Measurements from ENCODE around the gene TRAF3IP1.
"Not testable (repeated sequence)": the region's sequence is repeated elsewhere in the genome, so short reads cannot be mapped to it uniquely, and the experiment has no call there.

TRAF3IP1 gene

DNA sequence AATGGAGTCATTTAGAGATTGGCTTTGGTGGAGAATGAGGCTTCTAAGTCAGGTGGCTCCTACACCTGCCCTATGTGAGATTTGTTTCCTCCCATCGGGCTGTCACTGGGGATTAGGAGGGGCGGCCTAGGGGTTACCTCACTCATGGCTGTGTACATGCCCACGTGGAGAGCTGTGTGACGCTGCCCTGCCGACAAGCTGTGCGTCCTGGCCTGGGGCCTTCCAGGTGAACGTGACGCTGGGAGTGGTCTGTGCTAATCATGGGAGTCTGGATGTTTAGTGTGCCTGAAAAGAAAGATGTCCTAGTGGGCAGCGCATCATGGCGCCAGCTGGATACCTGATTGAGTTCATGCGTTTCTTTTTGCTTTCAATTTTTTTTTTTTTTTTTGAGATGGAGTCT is 120.4 kb downstream of the TRAF3IP1 start:
- ATAC-seq: no peak
- TF ChIP-seq, protein P1, sequence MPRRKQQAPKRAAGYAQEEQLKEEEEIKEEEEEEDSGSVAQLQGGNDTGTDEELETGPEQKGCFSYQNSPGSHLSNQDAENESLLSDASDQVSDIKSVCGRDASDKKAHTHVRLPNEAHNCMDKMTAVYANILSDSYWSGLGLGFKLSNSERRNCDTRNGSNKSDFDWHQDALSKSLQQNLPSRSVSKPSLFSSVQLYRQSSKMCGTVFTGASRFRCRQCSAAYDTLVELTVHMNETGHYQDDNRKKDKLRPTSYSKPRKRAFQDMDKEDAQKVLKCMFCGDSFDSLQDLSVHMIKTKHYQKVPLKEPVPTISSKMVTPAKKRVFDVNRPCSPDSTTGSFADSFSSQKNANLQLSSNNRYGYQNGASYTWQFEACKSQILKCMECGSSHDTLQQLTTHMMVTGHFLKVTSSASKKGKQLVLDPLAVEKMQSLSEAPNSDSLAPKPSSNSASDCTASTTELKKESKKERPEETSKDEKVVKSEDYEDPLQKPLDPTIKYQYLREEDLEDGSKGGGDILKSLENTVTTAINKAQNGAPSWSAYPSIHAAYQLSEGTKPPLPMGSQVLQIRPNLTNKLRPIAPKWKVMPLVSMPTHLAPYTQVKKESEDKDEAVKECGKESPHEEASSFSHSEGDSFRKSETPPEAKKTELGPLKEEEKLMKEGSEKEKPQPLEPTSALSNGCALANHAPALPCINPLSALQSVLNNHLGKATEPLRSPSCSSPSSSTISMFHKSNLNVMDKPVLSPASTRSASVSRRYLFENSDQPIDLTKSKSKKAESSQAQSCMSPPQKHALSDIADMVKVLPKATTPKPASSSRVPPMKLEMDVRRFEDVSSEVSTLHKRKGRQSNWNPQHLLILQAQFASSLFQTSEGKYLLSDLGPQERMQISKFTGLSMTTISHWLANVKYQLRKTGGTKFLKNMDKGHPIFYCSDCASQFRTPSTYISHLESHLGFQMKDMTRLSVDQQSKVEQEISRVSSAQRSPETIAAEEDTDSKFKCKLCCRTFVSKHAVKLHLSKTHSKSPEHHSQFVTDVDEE (CRISPR knock-in tag; IDR thresholded peaks at IDR 0.05): no peak
- TF ChIP-seq, protein P2, sequence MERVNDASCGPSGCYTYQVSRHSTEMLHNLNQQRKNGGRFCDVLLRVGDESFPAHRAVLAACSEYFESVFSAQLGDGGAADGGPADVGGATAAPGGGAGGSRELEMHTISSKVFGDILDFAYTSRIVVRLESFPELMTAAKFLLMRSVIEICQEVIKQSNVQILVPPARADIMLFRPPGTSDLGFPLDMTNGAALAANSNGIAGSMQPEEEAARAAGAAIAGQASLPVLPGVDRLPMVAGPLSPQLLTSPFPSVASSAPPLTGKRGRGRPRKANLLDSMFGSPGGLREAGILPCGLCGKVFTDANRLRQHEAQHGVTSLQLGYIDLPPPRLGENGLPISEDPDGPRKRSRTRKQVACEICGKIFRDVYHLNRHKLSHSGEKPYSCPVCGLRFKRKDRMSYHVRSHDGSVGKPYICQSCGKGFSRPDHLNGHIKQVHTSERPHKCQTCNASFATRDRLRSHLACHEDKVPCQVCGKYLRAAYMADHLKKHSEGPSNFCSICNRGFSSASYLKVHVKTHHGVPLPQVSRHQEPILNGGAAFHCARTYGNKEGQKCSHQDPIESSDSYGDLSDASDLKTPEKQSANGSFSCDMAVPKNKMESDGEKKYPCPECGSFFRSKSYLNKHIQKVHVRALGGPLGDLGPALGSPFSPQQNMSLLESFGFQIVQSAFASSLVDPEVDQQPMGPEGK (CRISPR knock-in tag; IDR thresholded peaks at IDR 0.05; ENCODE audit: borderline replicate concordance): no peak
- TF ChIP-seq OSR1 (CRISPR knock-in tag; IDR thresholded peaks at IDR 0.05): no peak

DNA sequence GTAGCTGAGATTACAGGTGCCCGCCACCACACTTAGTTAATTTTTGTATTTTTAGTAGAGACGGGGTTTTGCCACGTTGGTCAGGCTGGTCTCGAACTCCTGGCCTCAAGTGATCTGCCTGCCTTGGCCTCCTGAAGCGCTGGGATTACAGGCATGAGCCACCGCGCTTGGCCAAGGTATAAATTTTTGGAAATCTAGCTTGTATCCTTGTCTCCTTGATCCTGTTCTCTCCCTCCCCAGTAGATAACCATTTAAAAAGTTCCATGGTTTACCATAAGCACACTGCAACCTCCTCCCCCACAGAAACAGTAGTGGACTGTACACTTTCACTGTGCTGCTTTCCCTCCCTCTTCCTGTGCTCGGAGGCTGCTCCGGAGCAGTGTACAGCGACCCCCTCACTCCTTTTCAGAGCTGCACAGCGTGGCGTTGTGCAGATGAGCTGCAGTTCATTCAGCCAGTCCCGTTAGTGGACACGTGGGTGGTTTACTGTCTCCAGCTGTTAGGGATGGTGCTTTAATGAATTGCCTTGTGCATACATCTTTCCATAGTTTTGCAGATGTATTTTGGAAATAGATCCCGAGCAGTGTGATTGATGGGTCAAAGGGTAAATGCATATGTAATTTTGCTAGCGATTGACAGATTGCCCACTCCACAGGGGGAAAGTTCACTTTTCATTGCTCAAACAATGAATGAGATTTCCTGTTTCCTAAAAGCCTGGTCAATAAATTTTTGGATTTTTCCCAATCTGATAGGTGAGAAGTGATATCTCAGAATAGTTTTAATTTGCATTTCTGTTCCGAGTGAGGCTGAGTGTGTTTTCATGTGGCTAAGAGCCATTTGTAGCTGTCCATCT is 121.2 kb downstream of the TRAF3IP1 start:
- no peak; the same call in 2 of the 3 replicates for ATAC-seq
- no peak for TF ChIP-seq CSDC2 (CRISPR knock-in tag; IDR thresholded peaks at IDR 0.05)
- TF ChIP-seq, protein P3, sequence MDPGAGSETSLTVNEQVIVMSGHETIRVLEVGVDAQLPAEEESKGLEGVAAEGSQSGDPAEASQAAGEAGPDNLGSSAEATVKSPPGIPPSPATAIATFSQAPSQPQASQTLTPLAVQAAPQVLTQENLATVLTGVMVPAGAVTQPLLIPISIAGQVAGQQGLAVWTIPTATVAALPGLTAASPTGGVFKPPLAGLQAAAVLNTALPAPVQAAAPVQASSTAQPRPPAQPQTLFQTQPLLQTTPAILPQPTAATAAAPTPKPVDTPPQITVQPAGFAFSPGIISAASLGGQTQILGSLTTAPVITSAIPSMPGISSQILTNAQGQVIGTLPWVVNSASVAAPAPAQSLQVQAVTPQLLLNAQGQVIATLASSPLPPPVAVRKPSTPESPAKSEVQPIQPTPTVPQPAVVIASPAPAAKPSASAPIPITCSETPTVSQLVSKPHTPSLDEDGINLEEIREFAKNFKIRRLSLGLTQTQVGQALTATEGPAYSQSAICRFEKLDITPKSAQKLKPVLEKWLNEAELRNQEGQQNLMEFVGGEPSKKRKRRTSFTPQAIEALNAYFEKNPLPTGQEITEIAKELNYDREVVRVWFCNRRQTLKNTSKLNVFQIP (CRISPR knock-in tag; IDR thresholded peaks at IDR 0.05; ENCODE audit: borderline replicate concordance, low read depth): no peak
- no peak for TF ChIP-seq ARNTL (CRISPR knock-in tag; IDR thresholded peaks at IDR 0.05; ENCODE audit: borderline replicate concordance, low read depth)
- TF ChIP-seq ZNF565 (CRISPR knock-in tag; conservative IDR thresholded peaks at IDR 0.05; ENCODE audit: low read depth): no peak
- no peak for TF ChIP-seq ZFP30 (CRISPR knock-in tag; IDR thresholded peaks at IDR 0.05)
- TF ChIP-seq TOX (CRISPR knock-in tag; IDR thresholded peaks at IDR 0.05; ENCODE audit: borderline replicate concordance): no peak
- TF ChIP-seq PPARA (CRISPR knock-in tag; IDR thresholded peaks at IDR 0.05; ENCODE audit: borderline replicate concordance): no peak
- TF ChIP-seq OSR1 (CRISPR knock-in tag; IDR thresholded peaks at IDR 0.05): no peak
- no peak for TF ChIP-seq ZNF8 (CRISPR knock-in tag; IDR thresholded peaks at IDR 0.05)

DNA sequence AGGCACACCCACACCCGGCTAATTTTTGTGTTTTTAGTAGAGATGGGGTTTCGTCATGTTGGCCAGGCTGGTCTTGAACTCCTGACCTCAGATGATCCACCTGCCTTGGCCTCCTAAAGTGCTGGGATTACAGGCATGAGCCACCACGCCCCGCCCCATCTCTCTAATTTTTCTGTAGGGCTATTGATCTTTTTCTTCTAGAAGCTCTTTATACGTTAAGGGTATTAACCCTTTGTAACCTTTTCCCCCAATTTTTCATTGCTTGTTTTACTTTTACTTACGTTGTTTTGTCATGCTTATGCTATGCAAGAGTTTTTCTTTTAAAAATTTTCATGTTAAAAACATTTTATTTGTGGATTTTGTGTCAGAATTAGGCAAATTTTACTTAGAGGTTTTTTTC is 121.9 kb downstream of the TRAF3IP1 start:
- ATAC-seq: not testable (repeated sequence)

DNA sequence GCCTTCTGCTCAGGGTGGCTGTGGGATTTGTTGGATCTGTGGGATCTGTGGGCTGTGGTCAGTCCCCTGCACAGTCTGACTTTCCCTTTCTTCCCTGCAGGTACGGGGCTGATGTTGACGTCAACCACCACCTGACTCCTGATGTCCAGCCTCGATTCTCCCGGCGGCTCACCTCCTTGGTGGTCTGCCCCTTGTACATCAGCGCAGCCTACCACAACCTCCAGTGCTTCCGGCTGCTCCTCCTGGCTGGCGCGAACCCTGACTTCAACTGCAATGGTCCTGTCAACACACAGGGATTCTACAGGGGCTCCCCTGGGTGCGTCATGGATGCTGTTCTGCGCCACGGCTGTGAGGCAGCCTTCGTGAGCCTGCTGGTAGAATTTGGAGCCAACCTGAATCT is 123.9 kb downstream of the TRAF3IP1 start:
- no peak for TF ChIP-seq ARNTL (CRISPR knock-in tag; IDR thresholded peaks at IDR 0.05; ENCODE audit: borderline replicate concordance, low read depth)
- TF ChIP-seq ZC3H10 (CRISPR knock-in tag; IDR thresholded peaks at IDR 0.05): no peak
- no peak for TF ChIP-seq ZNF565 (CRISPR knock-in tag; conservative IDR thresholded peaks at IDR 0.05; ENCODE audit: low read depth)
- no peak for TF ChIP-seq OSR1 (CRISPR knock-in tag; IDR thresholded peaks at IDR 0.05)
- no peak for TF ChIP-seq GLIS3 (CRISPR knock-in tag; IDR thresholded peaks at IDR 0.05)
- TF ChIP-seq PPARA (CRISPR knock-in tag; IDR thresholded peaks at IDR 0.05; ENCODE audit: borderline replicate concordance): no peak
- TF ChIP-seq CSDC2 (CRISPR knock-in tag; IDR thresholded peaks at IDR 0.05): no peak
- no peak for TF ChIP-seq SNAI2 (CRISPR knock-in tag; IDR thresholded peaks at IDR 0.05)
- no peak for ATAC-seq

DNA sequence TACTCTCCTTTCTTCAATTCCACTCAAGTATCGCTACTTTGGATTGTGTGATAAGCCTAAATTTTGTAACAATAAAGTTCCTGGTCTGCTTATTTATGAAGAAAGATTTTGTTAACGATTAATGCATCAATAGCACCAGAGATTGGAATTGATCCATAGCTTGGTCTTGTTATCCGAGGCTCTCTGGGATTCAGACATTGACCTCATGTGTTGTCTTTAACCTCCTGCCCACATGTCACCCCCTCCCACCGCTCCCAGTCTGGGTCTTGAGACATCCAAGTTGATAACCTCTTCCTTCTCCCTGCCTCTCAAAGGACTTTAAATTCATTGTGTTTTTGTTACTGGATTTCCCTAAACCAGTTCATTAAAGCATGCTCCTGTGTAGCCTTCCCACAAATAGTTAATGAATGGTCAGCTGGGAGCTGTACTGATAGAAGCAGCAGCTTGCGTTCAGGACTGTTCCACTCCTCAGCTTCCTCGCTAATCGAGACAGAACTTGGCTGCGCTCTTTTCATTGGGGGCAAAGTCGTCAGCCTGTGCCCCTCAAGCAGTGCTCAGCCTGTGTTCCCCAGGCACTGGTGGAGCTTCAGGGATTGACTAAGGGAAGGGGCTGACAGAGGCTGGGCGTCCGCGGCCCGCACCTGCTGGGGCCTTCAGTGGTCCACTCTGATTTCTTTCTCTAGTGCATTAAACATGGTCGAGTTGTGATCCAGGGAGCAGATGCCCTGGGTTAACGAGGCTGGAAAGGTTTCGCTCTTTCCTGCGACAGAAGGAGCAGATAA is 125.3 kb downstream of the TRAF3IP1 start:
- no peak for ATAC-seq
- no peak for TF ChIP-seq ZNF565 (CRISPR knock-in tag; conservative IDR thresholded peaks at IDR 0.05; ENCODE audit: low read depth)
- no peak for TF ChIP-seq TOX (CRISPR knock-in tag; IDR thresholded peaks at IDR 0.05; ENCODE audit: borderline replicate concordance)
- TF ChIP-seq, protein P3 (CRISPR knock-in tag; IDR thresholded peaks at IDR 0.05; ENCODE audit: borderline replicate concordance, low read depth): no peak
- TF ChIP-seq, protein P4, sequence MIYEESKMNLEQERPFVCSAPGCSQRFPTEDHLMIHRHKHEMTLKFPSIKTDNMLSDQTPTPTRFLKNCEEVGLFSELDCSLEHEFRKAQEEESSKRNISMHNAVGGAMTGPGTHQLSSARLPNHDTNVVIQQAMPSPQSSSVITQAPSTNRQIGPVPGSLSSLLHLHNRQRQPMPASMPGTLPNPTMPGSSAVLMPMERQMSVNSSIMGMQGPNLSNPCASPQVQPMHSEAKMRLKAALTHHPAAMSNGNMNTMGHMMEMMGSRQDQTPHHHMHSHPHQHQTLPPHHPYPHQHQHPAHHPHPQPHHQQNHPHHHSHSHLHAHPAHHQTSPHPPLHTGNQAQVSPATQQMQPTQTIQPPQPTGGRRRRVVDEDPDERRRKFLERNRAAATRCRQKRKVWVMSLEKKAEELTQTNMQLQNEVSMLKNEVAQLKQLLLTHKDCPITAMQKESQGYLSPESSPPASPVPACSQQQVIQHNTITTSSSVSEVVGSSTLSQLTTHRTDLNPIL (CRISPR knock-in tag; IDR thresholded peaks at IDR 0.05; ENCODE audit: low read depth): no peak
- TF ChIP-seq, protein P1 (CRISPR knock-in tag; IDR thresholded peaks at IDR 0.05): no peak
- no peak for TF ChIP-seq BACH2 (CRISPR knock-in tag; IDR thresholded peaks at IDR 0.05; ENCODE audit: borderline replicate concordance)
- TF ChIP-seq ZFP30 (CRISPR knock-in tag; IDR thresholded peaks at IDR 0.05): no peak
- TF ChIP-seq GLIS3 (CRISPR knock-in tag; IDR thresholded peaks at IDR 0.05): no peak
- TF ChIP-seq RARB (CRISPR knock-in tag; IDR thresholded peaks at IDR 0.05): no peak
- no peak for TF ChIP-seq ISL1 (CRISPR knock-in tag; IDR thresholded peaks at IDR 0.05)
- TF ChIP-seq ZFP3 (CRISPR knock-in tag; IDR thresholded peaks at IDR 0.05): no peak
